CD4-positive, alpha-beta T cell (primary cell): Measurements from ENCODE around the gene ZNF865. TPM values are rescaled to one million over a fixed set of nuclear protein-coding genes. Genes with fewer than 3 reads are reported as not detected.

ENCODE experiments used
- ATAC-seq: fragments of 200-7000 bp; cut with Tn5 transposase; one replicate; pipeline ENCODE4 v1.10.0; 2022; ENCODE audit warnings: mild to moderate bottlenecking; ENCODE audit not compliant: poor library complexity
- CTCF ChIA-PET: fragments of 350-600 bp; sonication (Branson Sonifier 250); formaldehyde crosslinking; loops from one replicate; lab custom pipeline; 2021; ENCODE audit warnings: antibody characterized with exemption, inconsistent platforms; lab: Charles Lee
- POLR2A ChIA-PET: fragments of 350-600 bp; sonication (Branson Sonifier 250); formaldehyde crosslinking; loops from one replicate; lab custom pipeline; 2021; ENCODE audit warnings: antibody characterized with exemption, inconsistent platforms; lab: Charles Lee
- DNase-seq, 14 experiments: peaks; one replicate each; pipeline ENCODE4 v3.0.0-alpha.2; 2013 to 2020; ENCODE audit warnings: mixed read lengths in 2 of 14
- H3K27ac ChIP-seq, 2 donors: one replicate each; pipeline versions ENCODE4 v1.5.1 to v1.7.0; 2013; ENCODE audit warnings: low read length in 2 of 2, low read depth in 1 of 2, mild to moderate bottlenecking in 1 of 2
- H3K27me3 ChIP-seq, 2 experiments: 1 replicate in 1 of 2; 2 replicates in 1 of 2; pipeline versions ENCODE4 v1.6.1 to v1.7.0; 2013; ENCODE audit warnings: low read length in 2 of 2, control low read depth in 1 of 2, mild to moderate bottlenecking in 1 of 2, moderate library complexity in 1 of 2; ENCODE audit not compliant: insufficient read depth in 2 of 2, control insufficient read depth in 1 of 2
- H3K36me3 ChIP-seq: one replicate; pipeline ENCODE4 v1.6.1; 2013; ENCODE audit warnings: low read length, control low read depth; ENCODE audit not compliant: insufficient read depth
- H3K4me1 ChIP-seq: one replicate; pipeline ENCODE4 v1.6.1; 2013; ENCODE audit warnings: low read length, control low read depth; ENCODE audit not compliant: insufficient read depth
- H3K4me3 ChIP-seq: one replicate; pipeline ENCODE4 v1.5.1; 2013; ENCODE audit warnings: mild to moderate bottlenecking, low read length, moderate library complexity
- H3K9me3 ChIP-seq, 2 experiments: 1 replicate in 1 of 2; 2 replicates in 1 of 2; pipeline versions ENCODE4 v1.6.1 to v1.7.0; 2013; ENCODE audit warnings: low read length in 2 of 2, mild to moderate bottlenecking in 2 of 2, control low read depth in 1 of 2, moderate library complexity in 1 of 2; ENCODE audit not compliant: control insufficient read depth in 1 of 2, insufficient read depth in 1 of 2
- H3K27ac Mint-ChIP-seq: one replicate; pipeline ENCODE4 v1.8.0; 2020; ENCODE audit warnings: mixed read lengths
- H3K27me3 Mint-ChIP-seq: one replicate; pipeline ENCODE4 v1.8.0; 2021; ENCODE audit warnings: mixed read lengths
- H3K36me3 Mint-ChIP-seq: one replicate; pipeline ENCODE4 v1.8.0; 2021; ENCODE audit warnings: low read depth, mixed read lengths
- H3K4me1 Mint-ChIP-seq: one replicate; pipeline ENCODE4 v1.8.0; 2021; ENCODE audit warnings: low read depth, mixed read lengths
- H3K4me3 Mint-ChIP-seq: one replicate; pipeline ENCODE4 v1.8.0; 2020; ENCODE audit warnings: mild to moderate bottlenecking, mixed read lengths
- H3K9me3 Mint-ChIP-seq: one replicate; pipeline ENCODE4 v1.8.0; 2020; ENCODE audit warnings: mixed read lengths
- intact Hi-C, 2 experiments: fragments of 100-400 bp; cut with DNase I in 1 of 2; cut with micrococcal nuclease in 1 of 2; formaldehyde crosslinking; loops; one replicate each; pipeline versions ENCODE4 v1.15.1 to v1.9.0; 2023 to 2025; cut with DNase I, micrococcal nuclease
- total RNA-seq, 174 experiments: library from RNA in 2 of 174; stranded (reverse) in 2 of 174; gene quantifications; one replicate each; pipeline ENCODE4 v1.2.3 and lab custom pipeline; 2021 to 2026
- TF ChIP-seq, protein P1 (sequence below): fragments of 200-600 bp; IDR thresholded peaks from one replicate; pipeline ENCODE4 v1.8.0; 2022; ENCODE audit warnings: antibody characterized with exemption, mild to moderate bottlenecking

The ZNF865 gene
- total RNA-seq, 2 experiments from 2014 or later = 12.0 to 12.9 TPM

DNA sequence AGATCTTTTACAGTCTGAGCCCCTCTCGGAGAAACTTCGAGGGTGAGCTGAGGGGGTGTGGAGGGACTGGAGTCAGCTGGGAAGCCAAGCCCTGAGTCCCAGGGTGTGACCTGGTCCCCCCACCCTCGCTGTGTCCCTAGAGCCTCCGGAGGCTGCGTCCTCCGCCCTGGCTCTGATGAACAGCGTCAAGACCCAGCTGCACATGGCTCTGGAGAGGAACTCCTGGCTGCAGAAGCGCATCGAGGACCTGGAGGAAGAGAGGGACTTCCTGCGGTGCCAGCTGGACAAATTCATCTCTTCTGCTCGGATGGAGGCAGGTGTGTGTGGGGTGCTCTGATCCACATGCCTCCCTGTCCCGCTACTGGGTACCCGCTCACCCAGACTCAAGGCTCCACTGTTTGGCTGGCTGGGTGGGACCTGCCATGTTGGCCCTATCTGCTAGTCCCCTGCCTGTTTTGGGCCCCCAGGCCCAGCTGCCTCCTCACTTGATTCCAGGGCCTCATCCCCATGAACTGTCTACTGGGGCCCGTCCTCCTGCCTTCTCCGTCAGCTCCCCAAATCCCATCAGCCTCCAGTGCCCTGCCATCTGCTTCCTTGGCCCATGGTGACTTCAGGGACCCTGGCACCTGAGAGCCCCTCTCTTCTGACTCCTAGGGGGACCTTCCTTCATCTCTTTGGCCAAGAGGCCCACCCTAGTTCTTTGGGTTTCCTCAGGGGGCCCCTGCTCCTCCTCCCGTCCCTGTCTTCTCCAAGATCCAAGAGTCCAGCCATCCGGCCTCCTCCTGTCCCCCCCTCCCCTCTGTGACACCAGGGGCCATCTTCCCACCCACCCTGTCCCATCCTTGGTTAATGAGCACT lies 44.0 kb downstream of the ZNF865 start:
- TF ChIP-seq, protein P1, sequence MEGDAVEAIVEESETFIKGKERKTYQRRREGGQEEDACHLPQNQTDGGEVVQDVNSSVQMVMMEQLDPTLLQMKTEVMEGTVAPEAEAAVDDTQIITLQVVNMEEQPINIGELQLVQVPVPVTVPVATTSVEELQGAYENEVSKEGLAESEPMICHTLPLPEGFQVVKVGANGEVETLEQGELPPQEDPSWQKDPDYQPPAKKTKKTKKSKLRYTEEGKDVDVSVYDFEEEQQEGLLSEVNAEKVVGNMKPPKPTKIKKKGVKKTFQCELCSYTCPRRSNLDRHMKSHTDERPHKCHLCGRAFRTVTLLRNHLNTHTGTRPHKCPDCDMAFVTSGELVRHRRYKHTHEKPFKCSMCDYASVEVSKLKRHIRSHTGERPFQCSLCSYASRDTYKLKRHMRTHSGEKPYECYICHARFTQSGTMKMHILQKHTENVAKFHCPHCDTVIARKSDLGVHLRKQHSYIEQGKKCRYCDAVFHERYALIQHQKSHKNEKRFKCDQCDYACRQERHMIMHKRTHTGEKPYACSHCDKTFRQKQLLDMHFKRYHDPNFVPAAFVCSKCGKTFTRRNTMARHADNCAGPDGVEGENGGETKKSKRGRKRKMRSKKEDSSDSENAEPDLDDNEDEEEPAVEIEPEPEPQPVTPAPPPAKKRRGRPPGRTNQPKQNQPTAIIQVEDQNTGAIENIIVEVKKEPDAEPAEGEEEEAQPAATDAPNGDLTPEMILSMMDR = no peak
- CTCF ChIA-PET = interaction anchor here (0.6 kb wide), 1 partner anchor 17 kb away, joined by 3 read pairs; no protein-coding TSS in a partner anchor
- Histone ChIP-seq H3K36me3 (peaks cover 12% of the 10 kb centered on the region), H3K27me3 (no peaks in the 10 kb centered on the region), H3K4me1 (peaks cover 41% of the 10 kb centered on the region), H3K27ac (no peak overlapping the region), H3K9me3 (no peaks in the 10 kb centered on the region), H3K4me3 (no peak overlapping the region)
- peaks cover 15% of the 10 kb centered on the region for H3K36me3 Mint-ChIP-seq
- no peaks in the 10 kb centered on the region for H3K27me3 Mint-ChIP-seq
- DNase-seq (peak in 1 of 14 experiments; percentile 40), ATAC-seq (no peak)
- no peaks in the 10 kb centered on the region for H3K9me3 Mint-ChIP-seq
- peak overlapping the region; percentile 85 for H3K4me3 Mint-ChIP-seq
- POLR2A ChIA-PET = interaction anchor here (0.9 kb wide), 1 partner anchor 10 kb away, joined by 3 read pairs; no protein-coding TSS in a partner anchor
- intact Hi-C loops = loop anchor here in 1 of 2 experiments (5.0 to 10.0 kb wide), 2 partner anchors 33 to 1455 kb away; partner anchors contain the start of gene TSEN34
- H3K4me1 Mint-ChIP-seq = peaks cover 27% of the 10 kb centered on the region
- H3K27ac Mint-ChIP-seq = peak overlapping the region; percentile 17

DNA sequence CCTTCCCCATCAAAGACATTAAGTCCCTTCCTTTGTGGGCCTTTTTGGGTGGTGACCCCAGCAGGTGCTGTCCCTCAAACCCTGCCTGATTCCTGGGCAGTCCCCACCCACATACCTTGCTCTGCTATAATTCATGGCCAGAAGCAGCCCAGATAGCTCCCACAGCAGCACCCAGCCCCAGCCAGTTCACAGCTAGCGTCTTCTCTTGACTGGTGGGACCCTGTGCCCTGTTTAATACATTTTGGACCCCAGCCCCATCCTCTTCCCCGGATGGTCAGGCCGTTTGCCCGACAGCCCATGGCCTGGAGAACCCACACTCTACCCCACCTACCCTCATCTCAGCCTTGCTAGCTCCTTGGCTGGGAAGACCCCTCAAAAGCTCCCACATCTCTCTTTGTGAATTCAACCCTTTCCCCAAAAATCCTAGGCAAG lies 44.7 kb downstream of the ZNF865 start:
- TF ChIP-seq, protein P1 = no peak
- Mint-ChIP-seq H3K36me3 (peaks cover 16% of the 10 kb centered on the region), H3K4me3 (peak overlapping the region; percentile 84), H3K27me3 (no peaks in the 10 kb centered on the region), H3K4me1 (peaks cover 27% of the 10 kb centered on the region), H3K9me3 (no peaks in the 10 kb centered on the region), H3K27ac (no peak overlapping the region)
- H3K36me3 ChIP-seq = peaks cover 5% of the 10 kb centered on the region
- no peaks in the 10 kb centered on the region for H3K27me3 ChIP-seq
- no peak overlapping the region for H3K4me3 ChIP-seq
- ChIA-PET CTCF (interaction anchor here (0.6 kb wide), 1 partner anchor 18 kb away, joined by 3 read pairs; no protein-coding TSS in a partner anchor), POLR2A (no interaction called here)
- H3K9me3 ChIP-seq = no peaks in the 10 kb centered on the region
- H3K4me1 ChIP-seq = peaks cover 34% of the 10 kb centered on the region
- intact Hi-C loops = loop anchor here in 1 of 2 experiments (10.0 kb wide), 1 partner anchor 1455 kb away; the partner anchor contains the start of gene TSEN34
- H3K27ac ChIP-seq = no peak overlapping the region
- DNase-seq (peak in 1 of 14 experiments; percentile 23), ATAC-seq (no peak)

DNA sequence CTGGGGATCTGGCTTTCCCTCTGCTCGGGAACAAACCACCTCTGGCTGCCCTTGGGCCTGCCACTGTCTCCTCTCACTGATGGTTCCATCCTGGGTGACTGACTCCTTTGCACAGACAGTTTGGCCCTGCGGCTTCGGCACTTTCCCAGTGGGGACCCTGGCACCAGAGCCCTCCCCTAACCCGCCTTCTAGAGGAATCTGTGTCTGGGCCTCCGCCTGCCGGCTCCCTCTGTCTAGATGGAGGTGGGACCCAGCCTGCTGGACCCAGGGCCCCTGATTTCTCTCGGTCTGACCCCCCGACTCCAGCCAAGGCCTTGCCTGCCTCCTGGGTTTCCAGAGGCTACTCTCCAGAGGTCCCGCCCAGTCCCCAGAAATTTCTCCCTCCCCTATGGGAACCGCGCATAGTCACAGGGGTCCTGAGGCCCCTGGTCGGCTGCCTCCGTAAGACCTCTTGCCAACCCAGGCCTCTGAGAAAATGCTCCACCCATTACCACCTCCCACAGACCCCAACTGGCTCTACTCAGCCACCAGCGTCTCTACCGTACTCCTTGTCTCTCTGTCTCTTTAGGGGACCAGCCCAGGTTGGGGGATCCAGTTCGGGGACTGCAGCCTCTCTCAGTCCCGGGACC lies 45.3 kb downstream of the ZNF865 start:
- ChIA-PET POLR2A (no interaction called here), CTCF (no interaction called here)
- no peaks in the 10 kb centered on the region for H3K9me3 ChIP-seq
- H3K4me1 ChIP-seq = peaks cover 32% of the 10 kb centered on the region
- H3K27me3 ChIP-seq = no peaks in the 10 kb centered on the region
- DNase-seq = peak in 1 of 14 experiments; percentile 46
- peak overlapping the region; percentile 84 for H3K4me3 Mint-ChIP-seq
- H3K36me3 Mint-ChIP-seq = peaks cover 21% of the 10 kb centered on the region
- H3K4me1 Mint-ChIP-seq = peaks cover 26% of the 10 kb centered on the region
- intact Hi-C loops = loop anchor here in 1 of 2 experiments (10.0 kb wide), 1 partner anchor 1456 kb away; the partner anchor contains the start of gene TSEN34
- no peak for ATAC-seq
- TF ChIP-seq, protein P1 = no peak
- H3K27ac ChIP-seq = no peak overlapping the region
- peaks cover under 1% of the 10 kb centered on the region for H3K36me3 ChIP-seq
- H3K27me3 Mint-ChIP-seq = no peaks in the 10 kb centered on the region
- no peak overlapping the region for H3K4me3 ChIP-seq
- no peaks in the 10 kb centered on the region for H3K9me3 Mint-ChIP-seq
- H3K27ac Mint-ChIP-seq = peak overlapping the region; percentile 36
